SHP77 treated with DMSO at 0.1 percent for 48 hours (cell line): ENCODE data around the gene NAT8.
"Not testable (repeated sequence)": the region's sequence is repeated elsewhere in the genome, so short reads cannot be mapped to it uniquely, and the experiment has no call there.

Source experiments
- DNase-seq: peaks from one replicate; lab custom pipeline; 2025; lab: John Stamatoyannopoulos, UW

NAT8 gene

GRCh38 chr2:73636977-73637376 lies 5.2 kb downstream of the NAT8 start:
- DNase-seq, result not testable (repeated sequence)

GRCh38 chr2:73630662-73631266 lies 11.5 kb downstream of the NAT8 start:
- DNase-seq, result not testable (repeated sequence)

- not testable (repeated sequence) for DNase-seq
These were observed 13.7 kb downstream of the NAT8 start for GRCh38 chr2:73628493-73628892.

- not testable (repeated sequence) for DNase-seq
These were observed 16.0 kb downstream of the NAT8 start for GRCh38 chr2:73626237-73626636.

GRCh38 chr2:73624625-73625024 lies 17.6 kb downstream of the NAT8 start:
- not testable (repeated sequence) for DNase-seq

- DNase-seq, result not testable (repeated sequence)
These were observed 18.2 kb downstream of the NAT8 start for GRCh38 chr2:73624036-73624435.

GRCh38 chr2:73619925-73620324 lies 22.3 kb downstream of the NAT8 start:
- not testable (repeated sequence) for DNase-seq

GRCh38 chr2:73614997-73615396 lies 27.2 kb downstream of the NAT8 start:
- DNase-seq, result no peak

GRCh38 chr2:73614105-73614504 lies 28.1 kb downstream of the NAT8 start:
- DNase-seq, result no peak

- DNase-seq, result no peak
These were observed 30.4 kb downstream of the NAT8 start for GRCh38 chr2:73611867-73612266.

GRCh38 chr2:73611193-73611592 lies 31.0 kb downstream of the NAT8 start:
- no peak for DNase-seq

- no peak for DNase-seq
These were observed 32.1 kb downstream of the NAT8 start for GRCh38 chr2:73610111-73610510.

GRCh38 chr2:73604589-73604988 lies 37.6 kb downstream of the NAT8 start:
- not testable (repeated sequence) for DNase-seq

- DNase-seq, result not testable (repeated sequence)
These were observed 39.1 kb downstream of the NAT8 start for GRCh38 chr2:73603099-73603588.

GRCh38 chr2:73601780-73602179 lies 40.4 kb downstream of the NAT8 start:
- DNase-seq, result no peak

- no peak for DNase-seq
These were observed 48.0 kb downstream of the NAT8 start for GRCh38 chr2:73594251-73594650.

GRCh38 chr2:73593680-73594079 lies 48.5 kb downstream of the NAT8 start:
- no peak for DNase-seq
